ENCODE results near the gene FBXL5.

The FBXL5 gene

GRCh38 chr4:15558561-15558960 is 96.6 kb downstream of the FBXL5 start:
- in situ Hi-C loops (cut with HindIII; ENCODE audit: low sequenced_read_pairs): no loop called here
- no peak for DNase-seq (ENCODE audit: low read depth)

DNA sequence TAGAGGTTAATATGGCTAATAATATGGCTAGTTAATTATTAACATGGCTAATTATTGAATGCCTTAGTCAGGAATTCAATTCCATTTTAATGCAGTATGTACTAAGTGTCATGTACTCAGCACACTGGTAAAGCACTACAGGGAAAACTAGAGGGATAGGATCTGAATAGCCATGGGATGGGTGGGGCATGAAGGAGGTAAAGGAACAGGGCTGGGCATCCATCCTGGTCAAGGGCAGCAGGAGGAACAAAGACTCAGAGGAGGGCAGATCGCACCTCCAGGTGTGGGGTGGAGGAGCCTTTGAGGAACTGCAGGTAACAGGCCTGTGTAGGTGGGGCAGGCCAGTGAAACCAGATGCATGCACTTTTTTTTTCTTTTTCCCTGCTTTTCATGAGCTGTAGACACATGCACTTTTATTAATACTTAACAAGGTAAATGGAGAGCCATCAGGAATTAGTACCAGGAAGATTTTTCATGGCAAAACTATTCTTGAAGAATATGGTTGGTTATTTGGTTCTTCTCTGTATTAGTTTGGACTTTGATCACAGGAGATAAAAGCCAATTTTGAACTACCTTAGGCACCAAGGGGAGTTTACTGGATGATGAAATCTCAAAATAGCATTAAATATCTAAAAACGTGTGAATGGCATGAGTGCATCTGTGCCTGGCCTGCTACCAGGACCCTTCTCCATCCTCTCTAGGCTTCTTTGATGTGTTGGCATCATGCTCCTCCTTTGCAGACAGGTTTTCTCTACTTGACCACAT is 97.2 kb downstream of the FBXL5 start:
- no peak overlapping the region for H3K4me3 ChIP-seq (ENCODE audit: low read depth, low read length)
- TF ChIP-seq CTCF (IDR thresholded peaks at IDR 0.05; ENCODE audit: low read depth, low read length, missing control alignments): no peak
- in situ Hi-C loops (cut with HindIII; ENCODE audit: low sequenced_read_pairs): no loop called here

More at GRCh38 chr4:15558561-15558960, 96.6 kb downstream of the FBXL5 start:
- no peak for TF ChIP-seq CTCF (IDR thresholded peaks at IDR 0.05; ENCODE audit: low read depth, low read length, missing control alignments)
- H3K4me3 ChIP-seq (ENCODE audit: low read depth, low read length): no peak overlapping the region

DNA sequence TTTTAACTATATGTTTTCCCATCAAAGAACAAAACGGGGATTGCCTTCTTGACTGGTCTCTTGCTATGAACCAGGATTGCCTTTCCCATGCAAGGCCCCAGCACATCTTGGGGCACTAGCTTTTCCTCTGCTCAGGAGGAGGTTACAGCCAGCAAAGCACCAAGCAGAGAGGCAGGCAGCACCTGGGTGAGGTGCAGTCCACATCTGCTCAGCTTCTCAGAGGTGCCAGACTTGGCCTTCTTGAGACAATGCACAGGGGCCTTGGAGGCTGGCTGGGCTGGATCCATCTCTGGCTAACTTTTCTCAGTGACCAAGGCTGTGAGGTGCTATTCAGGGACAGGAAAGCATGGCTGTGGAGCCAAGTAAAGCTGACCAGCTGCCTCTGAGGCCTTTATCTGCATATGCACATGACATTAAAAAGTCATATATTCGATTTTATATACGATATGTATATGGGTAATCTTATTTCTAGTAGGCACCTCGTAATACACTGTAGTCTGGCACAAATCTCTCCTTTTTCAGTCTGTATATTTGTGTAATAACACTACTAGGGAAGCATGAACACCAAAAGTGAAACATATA is 98.6 kb downstream of the FBXL5 start:
- H3K4me3 ChIP-seq (ENCODE audit: low read depth, low read length): no peak overlapping the region
- in situ Hi-C loops (cut with HindIII; ENCODE audit: low sequenced_read_pairs): no loop called here
- no peak for DNase-seq (ENCODE audit: low read depth)
- TF ChIP-seq CTCF (IDR thresholded peaks at IDR 0.05; ENCODE audit: low read depth, low read length, missing control alignments): no peak

More for the DNA sequence above, 97.2 kb downstream of the FBXL5 start:
- no peak for DNase-seq (ENCODE audit: low read depth)
